ENCODE data around the gene ACYP2.
A peak's percentile ranks its signal among the peaks of the same experiment; 100 is the strongest.
"Not testable (repeated sequence)": the region's sequence is repeated elsewhere in the genome, so short reads cannot be mapped to it uniquely, and the experiment has no call there.

Gene ACYP2

GRCh38 chr2:54115284-54116137, at the start of gene ACYP2:
ACYP2 (plus strand) TSS chr2:54115615.
- DNase-seq: peak; percentile 97

- no peak for DNase-seq
Measured at GRCh38 chr2:54065891-54066290, 49.5 kb upstream of the ACYP2 start.

GRCh38 chr2:54067851-54068375, 47.5 kb upstream of the ACYP2 start:
- no peak for DNase-seq

- not testable (repeated sequence) for DNase-seq
Measured at GRCh38 chr2:54072483-54072882, 42.9 kb upstream of the ACYP2 start.

GRCh38 chr2:54073796-54074195, 41.6 kb upstream of the ACYP2 start:
- no peak for DNase-seq

- no peak for DNase-seq
Measured at GRCh38 chr2:54074606-54075341, 40.6 kb upstream of the ACYP2 start.

- DNase-seq: no peak
Measured at GRCh38 chr2:54076586-54076985, 38.8 kb upstream of the ACYP2 start.

- DNase-seq: no peak
Measured at GRCh38 chr2:54077088-54077900, 38.1 kb upstream of the ACYP2 start.

GRCh38 chr2:54079331-54079730, 36.1 kb upstream of the ACYP2 start:
- DNase-seq: no peak

GRCh38 chr2:54081574-54081973, 33.8 kb upstream of the ACYP2 start:
- no peak for DNase-seq

GRCh38 chr2:54083021-54083420, 32.4 kb upstream of the ACYP2 start:
- DNase-seq: peak; percentile 47

GRCh38 chr2:54083445-54083844, 32.0 kb upstream of the ACYP2 start:
- no peak for DNase-seq

- DNase-seq: no peak
Measured at GRCh38 chr2:54084600-54084999, 30.8 kb upstream of the ACYP2 start.

- no peak for DNase-seq
Measured at GRCh38 chr2:54085069-54085468, 30.3 kb upstream of the ACYP2 start.

- DNase-seq: no peak
Measured at GRCh38 chr2:54086157-54086556, 29.3 kb upstream of the ACYP2 start.

- no peak for DNase-seq
Measured at GRCh38 chr2:54088191-54088634, 27.2 kb upstream of the ACYP2 start.

- DNase-seq: no peak
Measured at GRCh38 chr2:54088719-54089118, 26.7 kb upstream of the ACYP2 start.

GRCh38 chr2:54090521-54091117, 24.8 kb upstream of the ACYP2 start:
- no peak for DNase-seq

GRCh38 chr2:54092940-54093339, 22.5 kb upstream of the ACYP2 start:
- no peak for DNase-seq

GRCh38 chr2:54095406-54095805, 20.0 kb upstream of the ACYP2 start:
- DNase-seq: not testable (repeated sequence)

GRCh38 chr2:54096141-54096540, 19.3 kb upstream of the ACYP2 start:
- DNase-seq: not testable (repeated sequence)

- no peak for DNase-seq
Measured at GRCh38 chr2:54097124-54097523, 18.3 kb upstream of the ACYP2 start.
